K562 (cell line): ENCODE results near the gene ADSS1. TPM values are rescaled to one million over a fixed set of nuclear protein-coding genes. Genes with fewer than 3 reads are reported as not detected.

ENCODE experiments used
- polyA plus RNA-seq, 8 experiments: library from polyadenylated mRNA; depleted of rRNA in 4 of 8; stranded (reverse) in 5 of 8; unstranded in 3 of 8; fragments of >200 nt; fragmentation: Nextera tagmentation in 2 of 8; fragmentation: Illumina TruSeq in 1 of 8; extraction: Ambion mirVana in 2 of 8; extraction: Trizol in 1 of 8; gene quantifications; 2 replicates each; pipeline versions ENCODE4 v1.2.1 to v1.2.3, GENCODE V29; 2011 to 2014; ENCODE audit warnings: inconsistent platforms in 1 of 8, missing spikeins in 1 of 8
- total RNA-seq, 7 experiments: library from RNA; depleted of rRNA in 6 of 7; stranded (reverse); fragments of >200 nt in 6 of 7; fragmentation: Illumina TruSeq in 2 of 7; extraction: Trizol in 2 of 7; gene quantifications; 2 replicates each; pipeline versions ENCODE4 v1.2.1 to v1.2.3, GENCODE V29; 2011 to 2021; ENCODE audit warnings: low replicate concordance in 1 of 7
- TF ChIP-seq, protein P1 (sequence below), 2 experiments: fragments of 450-650 bp; IDR thresholded peaks; 2 replicates each; pipeline ENCODE4 v1.6.1; 2016; ENCODE audit warnings: mild to moderate bottlenecking in 2 of 2, borderline replicate concordance in 1 of 2, low read depth in 1 of 2, moderate library complexity in 1 of 2

The ADSS1 gene
- total and polyA plus RNA-seq, 9 of the 15 experiments (the other 6 are each of a cell fraction or from before 2014, with no cell fraction given), result 0.53 to 5.9 (median 3.9) TPM

GRCh38 chr14:104743461-104744380, 19.7 kb downstream of the ADSS1 start (continued):
- TF ChIP-seq, protein P1, sequence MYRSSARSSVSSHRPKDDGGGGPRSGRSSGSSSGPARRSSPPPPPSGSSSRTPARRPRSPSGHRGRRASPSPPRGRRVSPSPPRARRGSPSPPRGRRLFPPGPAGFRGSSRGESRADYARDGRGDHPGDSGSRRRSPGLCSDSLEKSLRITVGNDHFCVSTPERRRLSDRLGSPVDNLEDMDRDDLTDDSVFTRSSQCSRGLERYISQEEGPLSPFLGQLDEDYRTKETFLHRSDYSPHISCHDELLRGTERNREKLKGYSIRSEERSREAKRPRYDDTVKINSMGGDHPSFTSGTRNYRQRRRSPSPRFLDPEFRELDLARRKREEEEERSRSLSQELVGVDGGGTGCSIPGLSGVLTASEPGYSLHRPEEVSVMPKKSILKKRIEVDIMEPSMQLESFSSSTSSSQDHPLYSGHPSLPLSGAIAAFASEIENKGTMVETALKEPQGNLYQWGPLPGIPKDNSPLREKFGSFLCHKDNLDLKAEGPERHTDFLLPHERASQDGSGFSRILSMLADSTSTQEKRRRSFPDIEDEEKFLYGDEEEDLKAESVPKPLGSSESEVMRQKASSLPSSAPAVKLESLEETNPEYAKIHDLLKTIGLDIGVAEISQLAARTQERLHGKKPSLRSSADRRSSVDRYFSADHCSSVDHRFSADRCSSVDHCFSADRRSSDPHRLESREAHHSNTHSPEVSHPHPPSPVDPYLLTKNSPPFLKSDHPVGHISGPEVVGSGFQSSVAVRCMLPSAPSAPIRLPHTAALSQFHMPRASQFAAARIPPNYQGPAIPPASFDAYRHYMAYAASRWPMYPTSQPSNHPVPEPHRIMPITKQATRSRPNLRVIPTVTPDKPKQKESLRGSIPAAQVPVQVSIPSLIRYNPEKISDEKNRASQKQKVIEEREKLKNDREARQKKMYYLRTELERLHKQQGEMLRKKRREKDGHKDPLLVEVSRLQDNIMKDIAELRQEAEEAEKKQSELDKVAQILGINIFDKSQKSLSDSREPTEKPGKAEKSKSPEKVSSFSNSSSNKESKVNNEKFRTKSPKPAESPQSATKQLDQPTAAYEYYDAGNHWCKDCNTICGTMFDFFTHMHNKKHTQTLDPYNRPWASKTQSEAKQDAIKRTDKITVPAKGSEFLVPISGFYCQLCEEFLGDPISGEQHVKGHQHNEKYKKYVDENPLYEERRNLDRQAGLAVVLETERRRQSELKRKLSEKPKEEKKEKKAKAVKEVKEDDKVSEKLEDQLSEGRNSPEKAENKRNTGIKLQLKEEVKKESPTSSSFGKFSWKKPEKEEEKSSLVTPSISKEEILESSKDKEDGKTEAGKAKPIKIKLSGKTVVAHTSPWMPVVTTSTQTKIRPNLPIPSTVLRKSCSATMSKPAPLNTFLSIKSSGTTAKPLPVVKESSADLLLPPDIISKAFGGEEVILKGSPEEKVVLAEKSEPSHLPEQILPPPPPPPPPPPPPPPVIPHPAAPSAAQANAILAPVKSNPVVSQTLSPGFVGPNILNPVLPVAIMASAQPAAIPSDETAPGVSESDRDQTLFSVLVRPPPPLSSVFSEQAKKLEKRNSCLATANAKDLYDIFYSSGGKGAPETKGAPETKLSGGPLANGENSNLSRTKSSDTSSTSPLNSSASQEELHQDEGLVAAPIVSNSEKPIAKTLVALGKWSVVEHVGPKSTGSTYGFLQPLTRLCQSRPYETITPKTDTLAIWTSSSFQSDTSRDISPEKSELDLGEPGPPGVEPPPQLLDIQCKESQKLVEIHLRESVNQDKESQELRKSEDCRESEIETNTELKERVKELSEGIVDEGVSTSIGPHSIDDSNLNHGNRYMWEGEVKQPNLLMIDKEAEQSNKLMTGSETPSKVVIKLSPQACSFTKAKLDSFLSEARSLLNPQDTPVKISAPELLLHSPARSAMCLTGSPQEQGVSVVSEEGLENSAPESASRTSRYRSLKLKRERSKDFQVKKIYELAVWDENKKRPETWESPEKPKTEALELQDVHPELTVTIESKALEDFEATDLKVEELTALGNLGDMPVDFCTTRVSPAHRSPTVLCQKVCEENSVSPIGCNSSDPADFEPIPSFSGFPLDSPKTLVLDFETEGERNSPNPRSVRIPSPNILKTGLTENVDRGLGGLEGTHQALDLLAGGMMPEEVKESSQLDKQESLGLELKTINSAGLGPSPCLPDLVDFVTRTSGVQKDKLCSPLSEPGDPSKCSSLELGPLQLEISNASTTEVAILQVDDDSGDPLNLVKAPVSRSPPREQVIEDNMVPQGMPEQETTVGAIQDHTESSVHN (IDR thresholded peaks at IDR 0.05; ENCODE audit: borderline replicate concordance in 1 of 2, low read depth in 1 of 2), result no peak
- TF ChIP-seq, all 486 proteins: peak for 0
